Astrocyte of the cerebellum (primary cell): Measurements from ENCODE around the gene MAT2B.

Experiments
- DNase-seq: peaks from one replicate; pipeline ENCODE4 v3.0.0-alpha.2; 2011; ENCODE audit warnings: low read depth
- H3K4me3 ChIP-seq: 2 replicates; pipeline ENCODE4 v1.5.1; 2011; ENCODE audit warnings: mild to moderate bottlenecking, low read depth, low read length, moderate library complexity
- CTCF ChIP-seq: IDR thresholded peaks from 2 replicates; pipeline ENCODE4 v1.5.1; 2012; ENCODE audit warnings: low read length, low read depth, moderate library complexity, mild to moderate bottlenecking; ENCODE audit errors: missing control alignments
- in situ Hi-C: cut with HindIII; loops from 2 replicates; pipeline ENCODE4 v1.10.0; 2017; ENCODE audit warnings: low sequenced_read_pairs

The MAT2B gene

GRCh38 chr5:163544836-163545235 is 39.4 kb downstream of the MAT2B start:
- TF ChIP-seq CTCF, result no peak
- H3K4me3 ChIP-seq, result no peak overlapping the region
- DNase-seq, result no peak
- in situ Hi-C loops, result no loop called here

- no peak for DNase-seq
- in situ Hi-C loops, result no loop called here
- H3K4me3 ChIP-seq, result no peak overlapping the region
- TF ChIP-seq CTCF, result no peak
Observed at GRCh38 chr5:163548649-163549048, 43.2 kb downstream of the MAT2B start.

GRCh38 chr5:163551156-163551555 is 45.7 kb downstream of the MAT2B start:
- no peak overlapping the region for H3K4me3 ChIP-seq
- in situ Hi-C loops, result loop anchor here (25.0 kb wide), 2 partner anchors 461 to 936 kb away; no protein-coding TSS in a partner anchor
- DNase-seq, result no peak
- no peak for TF ChIP-seq CTCF

GRCh38 chr5:163552536-163552935 is 47.1 kb downstream of the MAT2B start:
- H3K4me3 ChIP-seq, result no peak overlapping the region
- no peak for DNase-seq
- in situ Hi-C loops, result loop anchor here (25.0 kb wide), 2 partner anchors 460 to 935 kb away; no protein-coding TSS in a partner anchor
- TF ChIP-seq CTCF, result no peak

- no peak for DNase-seq
- no peak for TF ChIP-seq CTCF
- H3K4me3 ChIP-seq, result no peak overlapping the region
- in situ Hi-C loops, result loop anchor here (25.0 kb wide), 2 partner anchors 451 to 926 kb away; no protein-coding TSS in a partner anchor
Observed at GRCh38 chr5:163561339-163561738, 55.9 kb downstream of the MAT2B start.

- no peak for DNase-seq
- TF ChIP-seq CTCF, result no peak
- no peak overlapping the region for H3K4me3 ChIP-seq
- in situ Hi-C loops, result loop anchor here (25.0 kb wide), 2 partner anchors 450 to 925 kb away; no protein-coding TSS in a partner anchor
Observed at GRCh38 chr5:163562071-163562470, 56.7 kb downstream of the MAT2B start.
